NCI-H1436 (cell line): ENCODE measurements around the gene MRLN.

Experiments
- DNase-seq: peaks from one replicate; lab custom pipeline; 2025; lab: John Stamatoyannopoulos, UW

MRLN gene

DNA sequence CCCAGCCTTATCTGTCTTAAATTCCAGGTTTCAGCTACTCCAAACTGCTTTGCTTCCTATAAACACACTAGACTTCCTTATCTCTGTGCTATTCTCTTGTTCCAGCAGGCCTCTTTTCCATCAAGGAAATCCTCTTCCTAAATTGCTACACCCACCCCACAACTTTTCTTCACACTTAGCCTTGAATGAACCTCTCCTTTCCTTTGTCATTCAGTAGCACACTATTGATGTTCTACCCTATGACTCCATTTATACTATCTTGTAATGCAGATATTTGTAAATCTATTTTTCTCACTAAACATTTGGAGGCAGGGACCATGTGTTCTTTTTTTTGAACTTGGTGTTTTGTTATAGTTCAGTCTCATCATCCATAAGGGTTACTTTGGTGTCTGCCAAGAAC is 47.3 kb downstream of the MRLN start:
- DNase-seq, result no peak

DNA sequence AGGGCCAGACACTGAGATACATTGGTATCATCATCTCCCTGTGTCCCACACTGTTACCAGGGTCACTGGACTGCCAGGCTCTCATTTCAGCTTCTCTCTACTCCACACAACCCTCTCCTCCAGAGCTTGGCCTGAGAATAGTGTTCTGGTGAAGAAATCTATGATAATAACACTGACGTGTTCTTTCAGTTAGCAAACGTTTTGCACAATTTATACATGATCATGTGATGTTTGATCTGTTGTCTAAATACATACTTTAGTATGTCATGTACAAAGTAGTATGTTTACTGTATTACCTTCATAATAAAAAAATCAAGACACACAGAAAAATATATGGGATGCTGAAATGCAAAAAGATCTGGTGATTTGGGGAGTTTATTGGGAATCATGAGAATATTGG is 48.6 kb downstream of the MRLN start:
- no peak for DNase-seq

GRCh38 chr10:59702347-59702746 is 50.9 kb downstream of the MRLN start:
- no peak for DNase-seq

DNA sequence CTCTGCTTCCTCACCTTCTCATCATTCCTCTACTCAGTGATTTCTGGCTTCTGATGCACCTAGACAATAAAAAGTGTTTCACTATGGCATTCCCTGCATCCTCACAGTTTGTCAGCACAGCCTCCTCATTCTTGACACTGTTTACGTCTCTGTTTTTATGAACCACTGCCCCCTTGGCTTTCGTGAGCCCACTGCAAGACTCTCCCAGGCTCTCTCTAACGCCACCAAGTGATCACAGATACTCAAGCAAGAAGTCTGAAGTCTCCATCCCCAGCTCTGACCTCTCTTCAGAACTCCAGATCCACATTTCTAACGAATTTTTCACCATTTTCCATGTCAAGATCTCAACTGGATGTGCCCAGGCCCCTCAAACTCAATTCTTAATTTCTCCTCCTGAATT is 52.5 kb downstream of the MRLN start:
- DNase-seq, result no peak

GRCh38 chr10:59698326-59698725 is 54.9 kb downstream of the MRLN start:
- DNase-seq, result no peak

GRCh38 chr10:59695637-59696036 is 57.6 kb downstream of the MRLN start:
- DNase-seq, result no peak

DNA sequence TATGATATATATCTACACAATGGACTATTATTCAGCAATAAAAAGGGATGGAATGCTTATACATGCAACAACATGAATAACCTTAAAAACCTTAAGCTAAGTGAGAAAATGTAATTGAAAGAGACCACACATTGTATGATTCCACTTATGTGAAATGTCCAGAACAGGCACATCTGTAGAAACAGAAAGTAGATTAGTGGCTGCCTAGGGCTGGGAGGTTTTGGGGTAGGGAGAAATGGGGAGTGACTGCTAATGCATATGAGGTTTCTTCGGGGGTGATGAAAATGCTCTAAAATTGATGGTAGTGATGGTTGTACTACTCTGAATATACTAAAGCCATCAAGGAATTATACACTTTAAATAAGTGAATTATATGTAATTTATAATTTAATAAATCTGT is 58.3 kb downstream of the MRLN start:
- DNase-seq, result no peak

GRCh38 chr10:59692113-59692512 is 61.1 kb downstream of the MRLN start:
- DNase-seq, result no peak

DNA sequence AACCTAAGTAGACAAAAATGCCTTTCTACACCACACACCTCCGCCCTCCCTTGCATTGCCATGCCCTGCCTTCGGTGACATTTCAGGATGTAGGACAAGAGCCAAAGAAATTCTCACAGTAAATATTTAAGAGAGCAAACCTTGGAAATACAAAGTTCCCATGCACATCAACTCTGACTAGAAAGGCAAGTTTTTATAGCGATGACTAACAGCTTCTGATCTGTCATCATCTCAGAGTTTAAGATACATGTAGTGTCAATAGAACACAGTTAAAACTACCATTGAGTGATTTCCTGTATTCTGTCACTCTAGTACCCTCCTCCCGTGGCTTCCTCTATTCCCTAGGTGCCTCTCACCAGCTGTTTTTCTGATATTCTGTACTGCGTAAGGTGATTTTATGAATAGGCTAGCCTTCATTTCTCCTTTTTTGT is 64.3 kb downstream of the MRLN start:
- DNase-seq, result no peak

DNA sequence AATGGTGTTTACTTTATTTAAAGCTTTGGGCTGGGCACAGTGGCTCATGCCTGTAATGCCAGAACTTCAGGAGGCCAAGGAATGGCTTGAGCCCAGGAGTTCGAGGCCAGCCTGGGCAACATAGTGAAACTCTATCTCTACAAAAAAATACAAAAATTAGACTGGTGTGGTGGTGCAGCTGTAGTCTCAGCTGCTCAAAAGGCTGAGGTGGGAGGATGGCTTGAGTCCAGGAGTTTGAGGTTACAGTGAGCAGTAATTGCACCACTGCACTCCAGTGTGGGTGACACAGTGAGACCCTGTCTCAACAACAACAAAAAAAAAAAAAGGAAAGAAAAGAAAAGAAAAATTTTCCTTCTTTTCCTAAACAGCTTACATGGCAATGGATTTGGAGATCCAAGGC is 65.6 kb downstream of the MRLN start:
- DNase-seq, result no peak
